ENCODE results near the gene LLGL2. TPM values are rescaled to one million over a fixed set of nuclear protein-coding genes. Genes with fewer than 3 reads are reported as not detected.

Gene LLGL2
- total and polyA plus RNA-seq, 2 donors (not counting 1 experiment from before 2014, with no cell fraction given): 40.6 to 52.0 TPM

DNA sequence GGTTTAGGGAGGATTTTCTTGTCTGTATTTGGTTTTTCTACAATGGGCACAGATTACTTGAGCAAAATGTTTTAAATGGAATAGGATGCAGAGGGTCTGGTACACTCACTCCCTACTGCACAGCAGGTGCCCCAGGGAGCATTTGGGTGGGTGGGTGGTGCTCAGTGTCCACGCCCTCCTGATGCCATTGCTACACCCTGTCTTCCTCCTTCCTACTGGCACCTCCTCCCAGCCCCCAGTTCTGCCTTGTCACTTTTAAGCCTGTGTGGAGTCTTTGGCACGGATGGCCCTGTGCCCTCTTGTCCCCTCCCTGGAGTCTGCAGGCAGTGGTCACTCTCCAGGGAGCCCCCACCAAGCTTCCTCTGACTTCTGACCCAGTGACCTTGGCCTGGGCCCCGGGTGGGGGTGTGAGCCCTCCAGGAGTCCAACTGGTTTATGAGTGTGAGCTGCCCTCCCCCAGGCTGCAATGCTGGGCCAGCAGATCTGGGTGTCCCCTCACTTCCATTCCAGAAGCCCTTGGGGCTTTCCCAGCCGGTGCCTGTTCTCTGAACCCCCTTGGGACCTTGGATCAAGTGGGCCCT lies 15.5 kb downstream of the LLGL2 start:
- H3K4me1 Mint-ChIP-seq: no peaks in the 10 kb centered on the region
- ATAC-seq (ENCODE audit: low read depth): no peak
- no peaks in the 10 kb centered on the region for H3K27me3 ChIP-seq (replicated peaks in 1 of 4; ENCODE audit: control extremely low read depth in 1 of 4, control insufficient read depth in 3 of 4, insufficient read depth in 4 of 4, low read length in 3 of 4)
- H3K9ac ChIP-seq (ENCODE audit: low read length): no peak overlapping the region
- no peaks in the 10 kb centered on the region for H3K27me3 Mint-ChIP-seq
- peaks cover 0 to under 1% of the 10 kb centered on the region in 2 donors for H3K4me1 ChIP-seq (ENCODE audit: control insufficient read depth in 2 of 2, insufficient read depth in 2 of 2, low read length in 2 of 2)
- no peaks in the 10 kb centered on the region for H4K20me1 ChIP-seq (ENCODE audit: control insufficient read depth, insufficient read depth, low read length, poor library complexity, severe bottlenecking)
- CTCF ChIA-PET: no interaction called here
- WGBS (ENCODE audit: insufficient coverage): 86% methylated on average over 2 of the region's 4 CpGs
- H3K9me3 ChIP-seq (ENCODE audit: control extremely low read depth in 1 of 3, control insufficient read depth in 2 of 3, insufficient read depth in 1 of 3, low read length in 2 of 3): no peaks in the 10 kb centered on the region
- no peak overlapping the region for H3K4me3 Mint-ChIP-seq
- H3K27ac ChIP-seq (ENCODE audit: low read length in 2 of 2): no peak overlapping the region
- TF ChIP-seq, protein P1, sequence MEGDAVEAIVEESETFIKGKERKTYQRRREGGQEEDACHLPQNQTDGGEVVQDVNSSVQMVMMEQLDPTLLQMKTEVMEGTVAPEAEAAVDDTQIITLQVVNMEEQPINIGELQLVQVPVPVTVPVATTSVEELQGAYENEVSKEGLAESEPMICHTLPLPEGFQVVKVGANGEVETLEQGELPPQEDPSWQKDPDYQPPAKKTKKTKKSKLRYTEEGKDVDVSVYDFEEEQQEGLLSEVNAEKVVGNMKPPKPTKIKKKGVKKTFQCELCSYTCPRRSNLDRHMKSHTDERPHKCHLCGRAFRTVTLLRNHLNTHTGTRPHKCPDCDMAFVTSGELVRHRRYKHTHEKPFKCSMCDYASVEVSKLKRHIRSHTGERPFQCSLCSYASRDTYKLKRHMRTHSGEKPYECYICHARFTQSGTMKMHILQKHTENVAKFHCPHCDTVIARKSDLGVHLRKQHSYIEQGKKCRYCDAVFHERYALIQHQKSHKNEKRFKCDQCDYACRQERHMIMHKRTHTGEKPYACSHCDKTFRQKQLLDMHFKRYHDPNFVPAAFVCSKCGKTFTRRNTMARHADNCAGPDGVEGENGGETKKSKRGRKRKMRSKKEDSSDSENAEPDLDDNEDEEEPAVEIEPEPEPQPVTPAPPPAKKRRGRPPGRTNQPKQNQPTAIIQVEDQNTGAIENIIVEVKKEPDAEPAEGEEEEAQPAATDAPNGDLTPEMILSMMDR (IDR thresholded peaks at IDR 0.05): no peak
- TF ChIP-seq EZH2 (IDR thresholded peaks at IDR 0.05; ENCODE audit: borderline replicate concordance, insufficient read depth, low read depth, low read length, poor library complexity, severe bottlenecking): no peak
- no peak overlapping the region for H3K27ac Mint-ChIP-seq
- H3K4me3 ChIP-seq (ENCODE audit: control extremely low read depth in 1 of 5, extremely low read depth in 1 of 5, insufficient read depth in 1 of 5, low read depth in 2 of 5, low read length in 4 of 5): no peak overlapping the region
- H3K9me3 Mint-ChIP-seq (ENCODE audit: insufficient read depth): no peaks in the 10 kb centered on the region
- POLR2A ChIA-PET: no interaction called here
- H2AFZ ChIP-seq (ENCODE audit: insufficient read depth, low read depth, low read length, poor library complexity, severe bottlenecking): no peak overlapping the region
- no peak overlapping the region for H3K4me2 ChIP-seq (replicated peaks; ENCODE audit: low read depth, low read length, poor library complexity, severe bottlenecking)
- no peak for DNase-seq
- no peaks in the 10 kb centered on the region for H3K79me2 ChIP-seq (ENCODE audit: control insufficient read depth, insufficient read depth, low read length)
- intact Hi-C loops (cut with micrococcal nuclease): no loop called here
- H3K36me3 ChIP-seq (replicated peaks in 1 of 2; ENCODE audit: control extremely low read depth in 1 of 2, control insufficient read depth in 1 of 2, extremely low read depth in 1 of 2, insufficient read depth in 2 of 2, low read length in 1 of 2): no peaks in the 10 kb centered on the region

DNA sequence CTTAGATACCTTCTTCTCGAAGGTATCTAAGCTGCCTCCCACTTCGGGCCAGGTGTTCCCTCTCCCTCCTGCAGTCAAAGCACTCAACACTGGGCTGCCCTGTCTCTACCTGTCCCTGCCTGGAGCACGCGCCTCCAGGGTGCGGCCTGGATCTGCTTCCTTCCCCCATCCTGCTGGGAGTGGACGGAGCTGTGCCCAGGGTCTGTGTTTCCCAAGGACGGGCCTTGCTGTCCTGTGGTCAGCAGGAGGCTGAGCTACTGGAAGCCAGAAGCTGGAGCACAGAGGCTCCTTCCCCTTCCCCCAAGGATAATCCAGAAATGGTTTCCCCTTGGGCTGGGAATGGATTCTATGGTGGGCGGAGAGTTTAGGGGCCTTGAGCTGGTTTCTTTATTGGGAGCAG lies 16.7 kb downstream of the LLGL2 start:
- ATAC-seq (ENCODE audit: low read depth) (no peak), DNase-seq (no peak)
- intact Hi-C loops (cut with micrococcal nuclease): no loop called here
- Mint-ChIP-seq H3K4me1 (no peaks in the 10 kb centered on the region), H3K9me3 (ENCODE audit: insufficient read depth) (no peaks in the 10 kb centered on the region), H3K27me3 (no peaks in the 10 kb centered on the region), H3K4me3 (no peak overlapping the region), H3K27ac (no peak overlapping the region)
- Histone ChIP-seq H3K36me3 (replicated peaks in 1 of 2; ENCODE audit: control extremely low read depth in 1 of 2, control insufficient read depth in 1 of 2, extremely low read depth in 1 of 2, insufficient read depth in 2 of 2, low read length in 1 of 2) (peaks cover 0 to 4% of the 10 kb centered on the region in 2 experiments), H2AFZ (ENCODE audit: insufficient read depth, low read depth, low read length, poor library complexity, severe bottlenecking) (no peak overlapping the region), H3K79me2 (ENCODE audit: control insufficient read depth, insufficient read depth, low read length) (no peaks in the 10 kb centered on the region), H3K4me1 (ENCODE audit: control insufficient read depth in 2 of 2, insufficient read depth in 2 of 2, low read length in 2 of 2) (no peaks in the 10 kb centered on the region), H3K4me3 (ENCODE audit: control extremely low read depth in 1 of 5, extremely low read depth in 1 of 5, insufficient read depth in 1 of 5, low read depth in 2 of 5, low read length in 4 of 5) (no peak overlapping the region), H3K27ac (ENCODE audit: low read length in 2 of 2) (no peak overlapping the region), H3K9ac (ENCODE audit: low read length) (no peak overlapping the region), H4K20me1 (ENCODE audit: control insufficient read depth, insufficient read depth, low read length, poor library complexity, severe bottlenecking) (no peaks in the 10 kb centered on the region), H3K27me3 (replicated peaks in 1 of 4; ENCODE audit: control extremely low read depth in 1 of 4, control insufficient read depth in 3 of 4, insufficient read depth in 4 of 4, low read length in 3 of 4) (no peaks in the 10 kb centered on the region), H3K9me3 (ENCODE audit: control extremely low read depth in 1 of 3, control insufficient read depth in 2 of 3, insufficient read depth in 1 of 3, low read length in 2 of 3) (no peaks in the 10 kb centered on the region), H3K4me2 (replicated peaks; ENCODE audit: low read depth, low read length, poor library complexity, severe bottlenecking) (no peak overlapping the region)
- WGBS (ENCODE audit: insufficient coverage): 97% methylated on average over 7 of the region's 8 CpGs
- ChIA-PET CTCF (interaction anchor here (0.6 to 1.4 kb wide), 2 partner anchors 11 to 37 kb away, joined by 3 to 4 read pairs; no protein-coding TSS in a partner anchor), POLR2A (no interaction called here)
- TF ChIP-seq, protein P1 (IDR thresholded peaks at IDR 0.05): no peak
- TF ChIP-seq EZH2 (IDR thresholded peaks at IDR 0.05; ENCODE audit: borderline replicate concordance, insufficient read depth, low read depth, low read length, poor library complexity, severe bottlenecking): no peak
